ENCODE results near the gene ZNF581. TPM values are rescaled to one million over a fixed set of nuclear protein-coding genes. Genes with fewer than 3 reads are reported as not detected.

ZNF581 gene
- total RNA-seq, 2 donors from 2014 or later = 16.0 to 20.3 TPM

GRCh38 chr19:55648585-55649267 is 5.3 kb downstream of the ZNF581 start:
- Histone ChIP-seq H3K27ac (peak overlapping the region; percentile 10), H3K36me3 (no peaks in the 10 kb centered on the region), H3K27me3 (no peaks in the 10 kb centered on the region), H3K9me3 (no peaks in the 10 kb centered on the region), H3K4me3 (peak overlapping the region; percentile 51), H3K9ac (ENCODE audit: low read depth in 2 of 2, low read length in 2 of 2) (peak overlapping the region; percentile 74 to 75), H3K4me1 (peaks cover 13% of the 10 kb centered on the region)
- DNase-seq = no peak
- intact Hi-C loops (cut with DNase I) = no loop called here
- TF ChIP-seq, protein P1, sequence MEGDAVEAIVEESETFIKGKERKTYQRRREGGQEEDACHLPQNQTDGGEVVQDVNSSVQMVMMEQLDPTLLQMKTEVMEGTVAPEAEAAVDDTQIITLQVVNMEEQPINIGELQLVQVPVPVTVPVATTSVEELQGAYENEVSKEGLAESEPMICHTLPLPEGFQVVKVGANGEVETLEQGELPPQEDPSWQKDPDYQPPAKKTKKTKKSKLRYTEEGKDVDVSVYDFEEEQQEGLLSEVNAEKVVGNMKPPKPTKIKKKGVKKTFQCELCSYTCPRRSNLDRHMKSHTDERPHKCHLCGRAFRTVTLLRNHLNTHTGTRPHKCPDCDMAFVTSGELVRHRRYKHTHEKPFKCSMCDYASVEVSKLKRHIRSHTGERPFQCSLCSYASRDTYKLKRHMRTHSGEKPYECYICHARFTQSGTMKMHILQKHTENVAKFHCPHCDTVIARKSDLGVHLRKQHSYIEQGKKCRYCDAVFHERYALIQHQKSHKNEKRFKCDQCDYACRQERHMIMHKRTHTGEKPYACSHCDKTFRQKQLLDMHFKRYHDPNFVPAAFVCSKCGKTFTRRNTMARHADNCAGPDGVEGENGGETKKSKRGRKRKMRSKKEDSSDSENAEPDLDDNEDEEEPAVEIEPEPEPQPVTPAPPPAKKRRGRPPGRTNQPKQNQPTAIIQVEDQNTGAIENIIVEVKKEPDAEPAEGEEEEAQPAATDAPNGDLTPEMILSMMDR (IDR thresholded peaks at IDR 0.05) = no peak

DNA sequence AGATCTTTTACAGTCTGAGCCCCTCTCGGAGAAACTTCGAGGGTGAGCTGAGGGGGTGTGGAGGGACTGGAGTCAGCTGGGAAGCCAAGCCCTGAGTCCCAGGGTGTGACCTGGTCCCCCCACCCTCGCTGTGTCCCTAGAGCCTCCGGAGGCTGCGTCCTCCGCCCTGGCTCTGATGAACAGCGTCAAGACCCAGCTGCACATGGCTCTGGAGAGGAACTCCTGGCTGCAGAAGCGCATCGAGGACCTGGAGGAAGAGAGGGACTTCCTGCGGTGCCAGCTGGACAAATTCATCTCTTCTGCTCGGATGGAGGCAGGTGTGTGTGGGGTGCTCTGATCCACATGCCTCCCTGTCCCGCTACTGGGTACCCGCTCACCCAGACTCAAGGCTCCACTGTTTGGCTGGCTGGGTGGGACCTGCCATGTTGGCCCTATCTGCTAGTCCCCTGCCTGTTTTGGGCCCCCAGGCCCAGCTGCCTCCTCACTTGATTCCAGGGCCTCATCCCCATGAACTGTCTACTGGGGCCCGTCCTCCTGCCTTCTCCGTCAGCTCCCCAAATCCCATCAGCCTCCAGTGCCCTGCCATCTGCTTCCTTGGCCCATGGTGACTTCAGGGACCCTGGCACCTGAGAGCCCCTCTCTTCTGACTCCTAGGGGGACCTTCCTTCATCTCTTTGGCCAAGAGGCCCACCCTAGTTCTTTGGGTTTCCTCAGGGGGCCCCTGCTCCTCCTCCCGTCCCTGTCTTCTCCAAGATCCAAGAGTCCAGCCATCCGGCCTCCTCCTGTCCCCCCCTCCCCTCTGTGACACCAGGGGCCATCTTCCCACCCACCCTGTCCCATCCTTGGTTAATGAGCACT is 6.0 kb downstream of the ZNF581 start:
- DNase-seq = no peak
- TF ChIP-seq, protein P1 (IDR thresholded peaks at IDR 0.05) = no peak
- Histone ChIP-seq H3K4me3 (peak overlapping the region; percentile 51), H3K27me3 (no peaks in the 10 kb centered on the region), H3K27ac (no peak overlapping the region), H3K36me3 (no peaks in the 10 kb centered on the region), H3K9me3 (no peaks in the 10 kb centered on the region), H3K4me1 (peaks cover 8% of the 10 kb centered on the region), H3K9ac (ENCODE audit: low read depth in 2 of 2, low read length in 2 of 2) (peak overlapping the region in 1 of 2 donors; percentile 75)
- intact Hi-C loops (cut with DNase I) = no loop called here

DNA sequence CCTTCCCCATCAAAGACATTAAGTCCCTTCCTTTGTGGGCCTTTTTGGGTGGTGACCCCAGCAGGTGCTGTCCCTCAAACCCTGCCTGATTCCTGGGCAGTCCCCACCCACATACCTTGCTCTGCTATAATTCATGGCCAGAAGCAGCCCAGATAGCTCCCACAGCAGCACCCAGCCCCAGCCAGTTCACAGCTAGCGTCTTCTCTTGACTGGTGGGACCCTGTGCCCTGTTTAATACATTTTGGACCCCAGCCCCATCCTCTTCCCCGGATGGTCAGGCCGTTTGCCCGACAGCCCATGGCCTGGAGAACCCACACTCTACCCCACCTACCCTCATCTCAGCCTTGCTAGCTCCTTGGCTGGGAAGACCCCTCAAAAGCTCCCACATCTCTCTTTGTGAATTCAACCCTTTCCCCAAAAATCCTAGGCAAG is 6.7 kb downstream of the ZNF581 start:
- Histone ChIP-seq H3K36me3 (no peaks in the 10 kb centered on the region), H3K4me1 (peaks cover 4% of the 10 kb centered on the region), H3K27ac (no peak overlapping the region), H3K9me3 (no peaks in the 10 kb centered on the region), H3K27me3 (no peaks in the 10 kb centered on the region), H3K9ac (ENCODE audit: low read depth in 2 of 2, low read length in 2 of 2) (no peak overlapping the region), H3K4me3 (no peak overlapping the region)
- TF ChIP-seq, protein P1 (IDR thresholded peaks at IDR 0.05) = no peak
- intact Hi-C loops (cut with DNase I) = no loop called here
- no peak for DNase-seq

- Histone ChIP-seq H3K9ac (ENCODE audit: low read depth in 2 of 2, low read length in 2 of 2) (no peak overlapping the region), H3K4me1 (peaks cover 4% of the 10 kb centered on the region), H3K27ac (no peak overlapping the region), H3K4me3 (no peak overlapping the region), H3K9me3 (no peaks in the 10 kb centered on the region), H3K36me3 (no peaks in the 10 kb centered on the region), H3K27me3 (no peaks in the 10 kb centered on the region)
- TF ChIP-seq, protein P1 (IDR thresholded peaks at IDR 0.05) = no peak
- DNase-seq = no peak
- intact Hi-C loops (cut with DNase I) = no loop called here
Measured at GRCh38 chr19:55650602-55651230, 7.3 kb downstream of the ZNF581 start.

DNA sequence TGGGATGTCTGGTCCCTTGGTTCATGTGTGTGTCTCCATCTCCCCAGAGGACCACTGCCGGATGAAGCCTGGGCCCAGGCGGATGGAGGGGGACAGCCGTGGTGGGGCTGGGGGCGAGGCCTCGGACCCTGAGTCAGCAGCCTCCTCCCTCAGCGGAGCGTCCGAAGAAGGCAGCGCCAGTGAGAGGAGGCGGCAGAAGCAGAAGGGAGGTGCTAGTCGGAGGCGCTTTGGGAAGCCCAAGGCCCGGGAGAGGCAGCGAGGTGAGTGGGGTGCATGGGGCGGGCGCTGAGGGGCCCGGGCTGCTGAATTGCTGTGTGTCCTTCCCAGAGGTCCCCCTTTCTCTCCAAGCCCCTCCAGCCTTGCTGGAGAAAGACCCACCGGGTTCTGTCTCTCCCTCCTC is 7.8 kb downstream of the ZNF581 start:
- intact Hi-C loops (cut with DNase I) = no loop called here
- H3K9ac ChIP-seq (ENCODE audit: low read depth in 2 of 2, low read length in 2 of 2) = no peak overlapping the region
- no peak overlapping the region for H3K4me3 ChIP-seq
- H3K36me3 ChIP-seq = no peaks in the 10 kb centered on the region
- H3K27ac ChIP-seq = no peak overlapping the region
- H3K4me1 ChIP-seq = peaks cover 6% of the 10 kb centered on the region
- TF ChIP-seq, protein P1 (IDR thresholded peaks at IDR 0.05) = no peak
- no peaks in the 10 kb centered on the region for H3K9me3 ChIP-seq
- DNase-seq = no peak
- no peaks in the 10 kb centered on the region for H3K27me3 ChIP-seq
